Astrocyte of the hippocampus (primary cell): Measurements from ENCODE around the gene NAA20.
"Not testable (repeated sequence)": the region's sequence is repeated elsewhere in the genome, so short reads cannot be mapped to it uniquely, and the experiment has no call there.

Source experiments
- DNase-seq: peaks from one replicate; pipeline ENCODE4 v3.0.0; 2011; ENCODE audit warnings: low read depth, low spot score

Gene NAA20

GRCh38 chr20:19991854-19992253 is 25.3 kb upstream of the NAA20 start:
- DNase-seq = no peak

- DNase-seq = peak; percentile 92
These were observed 23.9 kb upstream of the NAA20 start for GRCh38 chr20:19992996-19993908.

GRCh38 chr20:19993958-19994669 is 23.0 kb upstream of the NAA20 start:
- peak; percentile 37 for DNase-seq

GRCh38 chr20:19995220-19995863 is 21.8 kb upstream of the NAA20 start:
- DNase-seq = peak; percentile 79

- DNase-seq = no peak
These were observed 20.9 kb upstream of the NAA20 start for GRCh38 chr20:19996222-19996621.

- no peak for DNase-seq
These were observed 20.2 kb upstream of the NAA20 start for GRCh38 chr20:19996917-19997316.

- no peak for DNase-seq
These were observed 18.0 kb upstream of the NAA20 start for GRCh38 chr20:19998990-19999705.

GRCh38 chr20:20000211-20000968 is 16.8 kb upstream of the NAA20 start:
- DNase-seq = no peak

GRCh38 chr20:20002101-20002998 is 14.8 kb upstream of the NAA20 start:
- no peak for DNase-seq

- no peak for DNase-seq
These were observed 13.9 kb upstream of the NAA20 start for GRCh38 chr20:20003031-20003954.

GRCh38 chr20:20003955-20004322 is 13.2 kb upstream of the NAA20 start:
- DNase-seq = not testable (repeated sequence)

GRCh38 chr20:20005342-20005741 is 11.8 kb upstream of the NAA20 start:
- no peak for DNase-seq

- DNase-seq = no peak
These were observed 7.3 kb upstream of the NAA20 start for GRCh38 chr20:20009784-20010253.

- DNase-seq = peak; percentile 42
These were observed 6.3 kb upstream of the NAA20 start for GRCh38 chr20:20010639-20011500.

GRCh38 chr20:20012541-20012940 is 4.6 kb upstream of the NAA20 start:
- no peak for DNase-seq

GRCh38 chr20:20014659-20015058 is 2.5 kb upstream of the NAA20 start:
- no peak for DNase-seq

- no peak for DNase-seq
These were observed 653 bp downstream of the NAA20 start for GRCh38 chr20:20017844-20018185.

GRCh38 chr20:20018366-20018765 is 1.2 kb downstream of the NAA20 start:
- DNase-seq = no peak
